NCI-H1417 treated with DMSO at 0.1 percent for 48 hours (cell line): ENCODE results near the gene MEGF9.
"Not testable (repeated sequence)": the region's sequence is repeated elsewhere in the genome, so short reads cannot be mapped to it uniquely, and the experiment has no call there.

Experiments used
- DNase-seq: peaks from one replicate; lab custom pipeline; 2025; lab: John Stamatoyannopoulos, UW

The MEGF9 gene

GRCh38 chr9:120659209-120659608, 55.1 kb downstream of the MEGF9 start:
- DNase-seq, result no peak

- no peak for DNase-seq
These were observed 59.2 kb downstream of the MEGF9 start for GRCh38 chr9:120655005-120655622.

- DNase-seq, result no peak
These were observed 60.0 kb downstream of the MEGF9 start for GRCh38 chr9:120654272-120654671.

- DNase-seq, result no peak
These were observed 60.5 kb downstream of the MEGF9 start for GRCh38 chr9:120653762-120654161.

GRCh38 chr9:120652934-120653333, 61.3 kb downstream of the MEGF9 start:
- no peak for DNase-seq

- no peak for DNase-seq
These were observed 63.9 kb downstream of the MEGF9 start for GRCh38 chr9:120650352-120650751.

- no peak for DNase-seq
These were observed 65.6 kb downstream of the MEGF9 start for GRCh38 chr9:120648581-120649197.

GRCh38 chr9:120646948-120647347, 67.3 kb downstream of the MEGF9 start:
- DNase-seq, result no peak

GRCh38 chr9:120645760-120646159, 68.5 kb downstream of the MEGF9 start:
- DNase-seq, result no peak

GRCh38 chr9:120643061-120643460, 71.2 kb downstream of the MEGF9 start:
- DNase-seq, result no peak

- DNase-seq, result no peak
These were observed 72.0 kb downstream of the MEGF9 start for GRCh38 chr9:120642129-120642770.

- DNase-seq, result not testable (repeated sequence)
These were observed 73.4 kb downstream of the MEGF9 start for GRCh38 chr9:120640874-120641273.

- no peak for DNase-seq
These were observed 73.9 kb downstream of the MEGF9 start for GRCh38 chr9:120640380-120640779.

GRCh38 chr9:120637919-120638318, 76.4 kb downstream of the MEGF9 start:
- DNase-seq, result no peak

GRCh38 chr9:120636194-120636957, 77.9 kb downstream of the MEGF9 start:
- no peak for DNase-seq

GRCh38 chr9:120635011-120635410, 79.3 kb downstream of the MEGF9 start:
- DNase-seq, result no peak

- DNase-seq, result no peak
These were observed 83.9 kb downstream of the MEGF9 start for GRCh38 chr9:120630333-120630732.

GRCh38 chr9:120628925-120629497, 85.3 kb downstream of the MEGF9 start:
- DNase-seq, result not testable (repeated sequence)

GRCh38 chr9:120628207-120628924, 85.9 kb downstream of the MEGF9 start:
- DNase-seq, result no peak

GRCh38 chr9:120627073-120627472, 87.2 kb downstream of the MEGF9 start:
- DNase-seq, result no peak

GRCh38 chr9:120626512-120626911, 87.8 kb downstream of the MEGF9 start:
- no peak for DNase-seq

GRCh38 chr9:120625222-120625621, 89.0 kb downstream of the MEGF9 start:
- no peak for DNase-seq
